H1 (cell line): ENCODE measurements around the gene MR1. TPM values are rescaled to one million over a fixed set of nuclear protein-coding genes. Genes with fewer than 3 reads are reported as not detected.
A peak's percentile ranks its signal among the peaks of the same experiment; 100 is the strongest.

Source experiments
- CTCF ChIA-PET: fragments of 300-600 bp; sonication (Branson Sonifier 250); formaldehyde crosslinking; loops from one replicate; lab custom pipeline; 2021; ENCODE audit not compliant: partially characterized antibody; lab: Charles Lee
- POLR2A ChIA-PET: fragments of 300-600 bp; sonication (Branson Sonifier 250); formaldehyde crosslinking; loops from one replicate; lab custom pipeline; 2021; ENCODE audit warnings: inconsistent platforms; ENCODE audit not compliant: partially characterized antibody; lab: Charles Lee
- DNase-seq, 2 experiments: peaks; one replicate each; pipeline versions ENCODE4 v3.0.0 to v3.0.0-alpha.2; 2010 to 2022; ENCODE audit warnings: low spot score in 2 of 2, low read depth in 1 of 2, mixed read lengths in 1 of 2
- FAIRE-seq: peaks from 2 replicates; lab custom pipeline; 2011; peaks lifted over from hg19 to GRCh38; lab: Jason Lieb, UNC
- H2AFZ ChIP-seq: 2 replicates; pipeline ENCODE4 v1.8.1; 2012; ENCODE audit warnings: low read length, inconsistent platforms
- H2AK5ac ChIP-seq: 2 replicates; pipeline ENCODE4 v1.6.1; 2013; ENCODE audit warnings: low read depth, low read length
- H2BK120ac ChIP-seq: replicated peaks from 2 replicates; pipeline ENCODE3; 2013; ENCODE audit warnings: low read depth, low read length, inconsistent platforms
- H2BK12ac ChIP-seq: 2 replicates; pipeline ENCODE4 v1.6.1; 2013; ENCODE audit warnings: low read depth, low read length
- H2BK15ac ChIP-seq: 2 replicates; pipeline ENCODE4 v1.6.1; 2013; ENCODE audit warnings: low read length
- H2BK20ac ChIP-seq: 2 replicates; pipeline ENCODE4 v1.6.1; 2013; ENCODE audit warnings: low read length
- H2BK5ac ChIP-seq: 2 replicates; pipeline ENCODE4 v1.6.1; 2013; ENCODE audit warnings: low read depth, low read length
- H3K14ac ChIP-seq: 2 replicates; pipeline ENCODE4 v1.6.1; 2013; ENCODE audit warnings: inconsistent platforms; ENCODE audit not compliant: insufficient read length
- H3K18ac ChIP-seq: 2 replicates; pipeline ENCODE4 v1.6.1; 2013; ENCODE audit warnings: low read length; ENCODE audit errors: extremely low read depth
- H3K23ac ChIP-seq: 2 replicates; pipeline ENCODE4 v1.6.1; 2013; ENCODE audit warnings: inconsistent platforms; ENCODE audit not compliant: insufficient read length
- H3K23me2 ChIP-seq: 2 replicates; pipeline ENCODE4 v1.6.1; 2013; ENCODE audit warnings: low read depth, low read length
- H3K27ac ChIP-seq: 2 replicates; pipeline ENCODE4 v1.6.1; 2011; ENCODE audit warnings: low read depth, low read length, inconsistent platforms
- H3K27me3 ChIP-seq, 4 experiments: replicated peaks in 1 of 4; 1 replicate in 1 of 4; 2 replicates in 3 of 4; pipeline versions ENCODE4 v1.6.1 to v1.8.1; 2011 to 2013; ENCODE audit warnings: low read length in 3 of 4, mild to moderate bottlenecking in 3 of 4, inconsistent platforms in 2 of 4, mixed read lengths in 2 of 4, moderate library complexity in 1 of 4; ENCODE audit not compliant: control insufficient read depth in 3 of 4, insufficient read depth in 3 of 4; ENCODE audit errors: extremely low read depth in 1 of 4
- H3K36me3 ChIP-seq, 4 experiments: 2 replicates each; pipeline versions ENCODE4 v1.6.1 to v1.8.1; 2011 to 2013; ENCODE audit warnings: mild to moderate bottlenecking in 4 of 4, low read length in 3 of 4, moderate library complexity in 2 of 4, control low read depth in 1 of 4, inconsistent platforms in 1 of 4; ENCODE audit not compliant: insufficient read depth in 4 of 4, control insufficient read depth in 2 of 4
- H3K4ac ChIP-seq: replicated peaks from 2 replicates; pipeline ENCODE3; 2013; ENCODE audit warnings: low read length, low read depth, mixed read lengths, inconsistent platforms; ENCODE audit not compliant: insufficient read length
- H3K4me1 ChIP-seq, 4 experiments: replicated peaks in 1 of 4; 1 replicate in 1 of 4; 2 replicates in 3 of 4; pipeline versions ENCODE4 v1.6.1 to v1.8.1; 2011 to 2013; ENCODE audit warnings: low read length in 3 of 4, inconsistent platforms in 2 of 4, mixed read lengths in 1 of 4; ENCODE audit not compliant: insufficient read depth in 4 of 4, control insufficient read depth in 3 of 4
- H3K4me2 ChIP-seq, 2 experiments: 2 replicates each; pipeline versions ENCODE4 v1.6.1 to v1.8.1; 2011 to 2013; ENCODE audit warnings: low read depth in 2 of 2, low read length in 2 of 2, control low read depth in 1 of 2, inconsistent platforms in 1 of 2, mild to moderate bottlenecking in 1 of 2; ENCODE audit not compliant: insufficient read depth in 1 of 2
- H3K4me3 ChIP-seq, 4 experiments: fragments of 200-600, 300-600 bp in 1 of 4; sonication (generic), shearing (Covaris generic), sonication (Bioruptor Twin) in 1 of 4; 2 replicates each; pipeline versions ENCODE4 v1.5.1 to v1.8.1; 2011 to 2016; ENCODE audit warnings: low read length in 4 of 4, low read depth in 3 of 4, control low read depth in 2 of 4, inconsistent platforms in 2 of 4, mild to moderate bottlenecking in 2 of 4, mixed read lengths in 1 of 4, moderate library complexity in 1 of 4; ENCODE audit not compliant: insufficient read depth in 2 of 4; ENCODE audit errors: extremely low read depth in 1 of 4
- H3K56ac ChIP-seq: replicated peaks from 2 replicates; pipeline ENCODE3; 2013; ENCODE audit warnings: low read depth, mild to moderate bottlenecking, mixed read lengths, low read length, inconsistent platforms; ENCODE audit not compliant: insufficient read length
- H3K79me1 ChIP-seq: 2 replicates; pipeline ENCODE4 v1.6.1; 2013; ENCODE audit warnings: low read depth, low read length, control low read depth
- H3K79me2 ChIP-seq, 2 experiments: 2 replicates each; pipeline versions ENCODE4 v1.6.1 to v1.8.1; 2012 to 2013; ENCODE audit warnings: low read length in 2 of 2, mild to moderate bottlenecking in 2 of 2, inconsistent platforms in 1 of 2; ENCODE audit not compliant: insufficient read depth in 2 of 2, control insufficient read depth in 1 of 2
- H3K9ac ChIP-seq, 4 experiments: replicated peaks in 1 of 4; 1 replicate in 1 of 4; 2 replicates in 3 of 4; pipeline versions ENCODE4 v1.6.1 to v1.8.1; 2011 to 2013; ENCODE audit warnings: low read depth in 3 of 4, low read length in 3 of 4, control low read depth in 2 of 4, mild to moderate bottlenecking in 2 of 4, moderate library complexity in 2 of 4, inconsistent platforms in 1 of 4; ENCODE audit errors: extremely low read depth in 1 of 4
- H3K9me3 ChIP-seq, 2 experiments: 2 replicates each; pipeline versions ENCODE4 v1.6.1 to v1.8.1; 2012 to 2013; ENCODE audit warnings: mild to moderate bottlenecking in 2 of 2, moderate library complexity in 2 of 2, control low read depth in 1 of 2, inconsistent platforms in 1 of 2, low read depth in 1 of 2, low read length in 1 of 2, mixed read lengths in 1 of 2; ENCODE audit not compliant: insufficient read depth in 2 of 2
- H4K20me1 ChIP-seq, 2 experiments: replicated peaks in 1 of 2; 2 replicates each; pipeline versions ENCODE3 to v1.8.1; 2011 to 2013; ENCODE audit warnings: inconsistent platforms in 2 of 2, low read length in 2 of 2, mild to moderate bottlenecking in 1 of 2; ENCODE audit not compliant: insufficient read depth in 2 of 2, control insufficient read depth in 1 of 2
- H4K5ac ChIP-seq: 2 replicates; pipeline ENCODE4 v1.6.1; 2013; ENCODE audit warnings: low read length, low read depth, mixed read lengths, inconsistent platforms; ENCODE audit not compliant: insufficient read length
- H4K8ac ChIP-seq: 2 replicates; pipeline ENCODE4 v1.8.0; 2013; ENCODE audit warnings: mild to moderate bottlenecking, moderate library complexity, low read length, inconsistent platforms; ENCODE audit not compliant: insufficient read depth; ENCODE audit errors: extremely low read depth
- H4K91ac ChIP-seq: replicated peaks from 2 replicates; pipeline ENCODE3; 2013; ENCODE audit warnings: low read length, mixed read lengths, inconsistent platforms; ENCODE audit not compliant: insufficient read length
- ATF3 ChIP-seq: IDR thresholded peaks from 2 replicates; pipeline ENCODE4 v1.6.1; 2011; ENCODE audit warnings: low read depth, mild to moderate bottlenecking, low read length; ENCODE audit not compliant: insufficient read depth
- BRCA1 ChIP-seq: IDR thresholded peaks from 2 replicates; pipeline ENCODE4 v1.6.1; 2012; ENCODE audit warnings: low read depth, low read length, improper control_type of control experiment
- CBX5 ChIP-seq: fragments of 300-800, 300-1000 bp; sonication (generic); IDR thresholded peaks from 2 replicates; pipeline ENCODE4 v1.7.1; 2016; ENCODE audit warnings: antibody characterized with exemption, low read length, low read depth
- EP300 ChIP-seq, 2 experiments: IDR thresholded peaks; 1 replicate in 1 of 2; 2 replicates in 1 of 2; pipeline ENCODE4 v1.6.1; 2011 to 2012; ENCODE audit warnings: low read depth in 2 of 2, low read length in 2 of 2, mild to moderate bottlenecking in 2 of 2, borderline replicate concordance in 1 of 2, inconsistent platforms in 1 of 2, moderate library complexity in 1 of 2
- HDAC6 ChIP-seq: IDR thresholded peaks from one replicate; pipeline ENCODE4 v1.7.1; 2012; ENCODE audit warnings: low read depth, mild to moderate bottlenecking, inconsistent platforms, low read length, moderate library complexity
- KDM1A ChIP-seq: fragments of 200-600, 300-600 bp; sonication (generic); IDR thresholded peaks from 2 replicates; pipeline ENCODE4 v1.7.1; 2016; ENCODE audit warnings: mild to moderate bottlenecking, low read length, borderline replicate concordance
- MAX ChIP-seq: IDR thresholded peaks from 2 replicates; pipeline ENCODE4 v1.6.1; 2012; ENCODE audit warnings: inconsistent platforms
- NRF1 ChIP-seq: IDR thresholded peaks from 2 replicates; pipeline ENCODE4 v1.6.1; 2011; ENCODE audit warnings: mild to moderate bottlenecking, low read depth, low read length, improper control_type of control experiment
- POU5F1 ChIP-seq: IDR thresholded peaks from 2 replicates; pipeline ENCODE4 v1.6.1; 2011; ENCODE audit warnings: low read depth, mild to moderate bottlenecking, low read length, moderate library complexity
- RFX5 ChIP-seq: IDR thresholded peaks from 2 replicates; pipeline ENCODE4 v1.6.1; 2011; ENCODE audit warnings: low read depth, low read length, improper control_type of control experiment, borderline replicate concordance
- WGBS, 2 experiments: shearing (Covaris generic) in 1 of 2; methylation state at CpG; one replicate each; pipeline versions ENCODE4 v1.1.6 to v1.1.7; 2013 to 2015; ENCODE audit warnings: low lambda C conversion rate in 2 of 2, mixed read lengths in 2 of 2, inconsistent platforms in 1 of 2, low coverage in 1 of 2, missing lambda C conversion rate in 1 of 2; ENCODE audit not compliant: insufficient replicate concordance in 2 of 2, insufficient coverage in 1 of 2, insufficient read length in 1 of 2; ENCODE audit errors: extremely low coverage in 1 of 2, missing lambda C conversion rate in 1 of 2; 5-methylcytosine and 5-hydroxymethylcytosine counted together
- polyA plus RNA-seq, 7 experiments: library from polyadenylated mRNA; depleted of rRNA in 3 of 7; stranded (reverse) in 5 of 7; unstranded in 2 of 7; fragments of >200 nt in 5 of 7; fragments of 200-250 nt in 2 of 7; gene quantifications; 1 replicate in 5 of 7; 2 replicates in 1 of 7; 4 replicates in 1 of 7; pipeline versions ENCODE4 v1.2.1 to v1.2.3, GENCODE V29; 2011 to 2013; ENCODE audit warnings: missing spikeins in 2 of 7, mixed read lengths in 2 of 7
- total RNA-seq: library from RNA; stranded (reverse); fragmentation: NEBNext Ultra II Directional; extraction: Animal tissue kit (Norgen Biotek cat#: 25700); gene quantifications from 2 replicates; pipeline ENCODE4 v1.2.1, GENCODE V29; 2021

Gene MR1
- total and polyA plus RNA-seq, 2 of the 8 experiments (the other 6 are each of a cell fraction or from before 2014, with no cell fraction given) = 0.09 TPM; not detected in 1

GRCh38 chr1:181095763-181096184, 62.0 kb downstream of the MR1 start:
- Histone ChIP-seq H3K9ac (no peak overlapping the region), H3K4me2 (peak overlapping the region; percentile 16 to 33; a peak in 1 of 4 replicates), H3K4ac (no peak overlapping the region), H4K91ac (no peak overlapping the region), H3K36me3 (no peaks in the 10 kb centered on the region), H2BK5ac (no peak overlapping the region; the same call in 1 of the 2 replicates), H4K5ac (no peak overlapping the region), H2BK20ac (0 out of 2 replicates have a peak overlapping the region, but pooled peaks have one; percentile 64), H3K4me1 (peaks cover 15 to 38% (median 29%) of the 10 kb centered on the region in 4 experiments), H3K14ac (no peak overlapping the region), H3K9me3 (no peaks in the 10 kb centered on the region), H3K56ac (no peak overlapping the region), H3K23me2 (peaks cover 3% of the 10 kb centered on the region), H2BK15ac (no peak overlapping the region), H3K27ac (no peak overlapping the region), H4K8ac (no peak overlapping the region), H2BK120ac (no peak overlapping the region), H3K27me3 (peaks cover 0 to 22% (median 10%) of the 10 kb centered on the region in 4 experiments; a peak in 5 of 7 replicates), H2AFZ (no peak overlapping the region), H4K20me1 (peaks cover 11 to 13% of the 10 kb centered on the region in 2 experiments), H3K18ac (no peak overlapping the region), H3K4me3 (no peak overlapping the region), H3K23ac (no peak overlapping the region), H3K79me1 (no peaks in the 10 kb centered on the region), H2AK5ac (no peak overlapping the region; the same call in 1 of the 2 replicates), H3K79me2 (peaks cover 0 to 18% of the 10 kb centered on the region in 2 experiments; a peak in 2 of 4 replicates), H2BK12ac (no peak overlapping the region)
- CTCF ChIA-PET = interaction anchor here (1.4 to 12.3 kb wide), 4 partner anchors 10 to 45 kb away, joined by 3 to 115 read pairs (median 4); no protein-coding TSS in a partner anchor
- FAIRE-seq (no peak), DNase-seq (no peak)
- POLR2A ChIA-PET = interaction anchor here (0.7 to 14.2 kb wide), 4 partner anchors 6 to 73 kb away, joined by 4 to 253 read pairs (median 8); partner anchors contain the start of genes IER5 and STX6
- WGBS, 2 experiments = 75% methylated on average over 5 of the region's 5 CpGs; no CpG with 5 or more reads in 1 of the 2 experiments
- TF ChIP-seq EP300 (IDR thresholded peaks at IDR 0.05; ENCODE audit: borderline replicate concordance in 1 of 2, low read depth in 2 of 2, low read length in 2 of 2) (no peak), HDAC6 (no peak), BRCA1 (no peak), RFX5 (no peak), MAX (no peak), CBX5 (no peak), ATF3 (no peak), KDM1A (no peak), POU5F1 (no peak), NRF1 (no peak)
